Measurements from ENCODE around the gene TUBGCP4.

TUBGCP4 gene

GRCh38 chr15:43404130-43404529 is 33.2 kb downstream of the TUBGCP4 start:
- DNase-seq: no peak

GRCh38 chr15:43406189-43406588 is 35.3 kb downstream of the TUBGCP4 start:
- no peak for DNase-seq

- DNase-seq: no peak
Measured at GRCh38 chr15:43406808-43407207, 35.9 kb downstream of the TUBGCP4 start.

- DNase-seq: no peak
Measured at GRCh38 chr15:43408789-43409188, 37.9 kb downstream of the TUBGCP4 start.

GRCh38 chr15:43410572-43411214 is 39.8 kb downstream of the TUBGCP4 start:
- no peak for DNase-seq

GRCh38 chr15:43412096-43412495 is 41.2 kb downstream of the TUBGCP4 start:
- DNase-seq: no peak

GRCh38 chr15:43414196-43414595 is 43.3 kb downstream of the TUBGCP4 start:
- no peak for DNase-seq

- DNase-seq: no peak
Measured at GRCh38 chr15:43420435-43420834, 49.5 kb downstream of the TUBGCP4 start.

- no peak for DNase-seq
Measured at GRCh38 chr15:43420876-43421275, 50.0 kb downstream of the TUBGCP4 start.

- no peak for DNase-seq
Measured at GRCh38 chr15:43423793-43424192, 52.9 kb downstream of the TUBGCP4 start.

GRCh38 chr15:43429687-43430086 is 58.8 kb downstream of the TUBGCP4 start:
- DNase-seq: no peak

- DNase-seq: no peak
Measured at GRCh38 chr15:43433165-43433564, 62.3 kb downstream of the TUBGCP4 start.

- DNase-seq: no peak
Measured at GRCh38 chr15:43433661-43434303, 62.9 kb downstream of the TUBGCP4 start.

GRCh38 chr15:43434446-43434845 is 63.5 kb downstream of the TUBGCP4 start:
- no peak for DNase-seq

- no peak for DNase-seq
Measured at GRCh38 chr15:43436395-43436794, 65.5 kb downstream of the TUBGCP4 start.

GRCh38 chr15:43439268-43439667 is 68.4 kb downstream of the TUBGCP4 start:
- DNase-seq: no peak

GRCh38 chr15:43440721-43441281 is 69.9 kb downstream of the TUBGCP4 start:
- peak; percentile 59 for DNase-seq

GRCh38 chr15:43441316-43441715 is 70.4 kb downstream of the TUBGCP4 start:
- no peak for DNase-seq

- DNase-seq: no peak
Measured at GRCh38 chr15:43446344-43446743, 75.4 kb downstream of the TUBGCP4 start.

GRCh38 chr15:43449981-43450380 is 79.1 kb downstream of the TUBGCP4 start:
- no peak for DNase-seq
